ENCODE data around the gene TMEM237.

The TMEM237 gene

DNA sequence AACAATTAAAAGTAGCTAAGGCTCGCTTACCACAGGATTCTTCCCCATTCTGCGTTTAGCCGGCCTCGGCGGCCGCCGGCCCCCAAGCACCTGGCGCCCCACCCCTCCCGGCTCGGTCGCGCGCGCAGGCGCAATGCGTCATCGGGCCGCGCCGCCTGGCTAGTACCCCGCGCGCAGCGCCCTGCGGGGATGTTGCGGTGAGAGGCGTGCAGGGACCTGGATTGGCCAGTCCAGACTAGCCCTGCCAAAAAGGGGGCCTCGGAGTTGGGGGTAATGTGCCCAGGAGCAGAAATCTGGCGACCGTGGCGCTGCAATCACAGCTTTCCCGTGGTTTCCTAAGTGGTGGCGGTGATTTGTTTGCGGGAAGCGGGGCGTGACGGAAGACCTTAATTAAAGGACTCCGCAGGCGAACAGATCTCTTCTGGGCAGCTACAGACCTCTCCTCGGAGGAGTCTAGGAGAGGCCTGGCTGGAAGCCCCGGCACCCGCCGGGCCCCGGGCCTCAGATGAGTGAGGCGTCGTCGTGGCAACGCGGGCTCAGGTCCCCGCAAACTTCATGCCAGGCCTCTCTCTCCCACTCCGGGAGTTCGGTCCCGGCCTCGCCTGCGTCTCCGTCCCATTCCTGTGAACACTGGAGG is 606 bp downstream of the TMEM237 start:
- peak; percentile 9 for DNase-seq (ENCODE audit: low read depth, low spot score)

GRCh38 chr2:201642086-201642578 is 1.2 kb downstream of the TMEM237 start:
- peak; percentile 28 for DNase-seq (ENCODE audit: low read depth, low spot score)

- DNase-seq (ENCODE audit: low read depth, low spot score): no peak
These were observed 4.1 kb downstream of the TMEM237 start for GRCh38 chr2:201639205-201639604.

- DNase-seq (ENCODE audit: low read depth, low spot score): no peak
These were observed 5.0 kb downstream of the TMEM237 start for GRCh38 chr2:201638326-201638725.

GRCh38 chr2:201633661-201634249 is 9.5 kb downstream of the TMEM237 start:
- DNase-seq (ENCODE audit: low read depth, low spot score): no peak

DNA sequence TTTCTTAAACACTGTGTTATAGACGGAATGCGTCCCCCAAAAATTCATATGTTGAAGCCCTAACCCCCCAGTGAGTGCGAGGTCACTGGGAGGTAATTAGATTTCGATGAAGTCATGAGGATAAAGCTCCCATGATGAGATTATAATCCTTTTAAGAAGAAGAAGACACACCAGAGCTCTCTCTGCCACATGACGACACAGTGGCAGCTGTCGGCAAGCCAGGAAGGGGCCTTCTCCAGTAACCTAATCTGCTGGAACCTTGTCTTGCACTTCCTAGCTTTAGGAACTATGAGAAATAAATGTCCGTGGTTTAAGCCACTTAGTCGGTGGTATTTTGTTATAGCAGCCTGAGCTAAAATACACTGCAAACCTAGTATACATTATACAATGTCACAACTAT is 12.3 kb downstream of the TMEM237 start:
- DNase-seq (ENCODE audit: low read depth, low spot score): no peak

DNA sequence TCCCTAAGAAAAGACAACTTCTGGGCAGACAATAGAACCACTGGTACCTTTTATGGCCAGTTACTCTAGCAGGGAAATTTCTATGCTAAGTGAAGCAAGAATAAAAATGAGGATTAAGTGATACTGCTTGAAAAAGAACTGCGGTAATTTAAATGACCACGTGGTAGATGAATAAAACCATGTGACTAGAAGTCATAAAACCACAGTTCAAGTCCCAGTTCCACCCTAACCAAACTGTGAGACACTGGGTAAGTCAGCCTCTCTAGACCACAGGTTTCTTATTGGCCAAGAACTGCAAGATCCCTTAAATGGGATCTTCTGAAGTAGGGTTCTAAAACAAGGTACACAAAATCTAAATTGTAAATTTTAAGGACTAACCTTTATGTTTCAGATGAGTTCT is 12.7 kb downstream of the TMEM237 start:
- no peak for DNase-seq (ENCODE audit: low read depth, low spot score)

DNA sequence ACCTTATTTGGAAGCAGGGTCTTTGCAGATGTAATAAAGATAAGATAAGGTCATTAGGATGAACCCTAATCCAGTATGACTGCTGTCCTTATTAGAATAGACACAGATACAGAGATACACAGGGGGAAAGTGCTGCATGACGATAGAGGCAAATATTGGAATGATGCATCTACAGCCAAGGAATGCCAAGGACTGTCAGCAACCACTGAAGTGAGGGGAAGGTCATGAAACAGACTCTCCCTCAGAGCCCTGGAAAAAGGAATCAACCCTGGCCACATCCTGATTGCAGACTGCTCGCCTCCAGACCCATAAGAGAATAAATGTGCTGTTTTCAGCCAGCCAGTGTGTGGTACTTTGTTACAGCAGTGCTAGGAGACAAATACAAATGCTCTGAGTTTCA is 14.8 kb downstream of the TMEM237 start:
- DNase-seq (ENCODE audit: low read depth, low spot score): no peak

DNA sequence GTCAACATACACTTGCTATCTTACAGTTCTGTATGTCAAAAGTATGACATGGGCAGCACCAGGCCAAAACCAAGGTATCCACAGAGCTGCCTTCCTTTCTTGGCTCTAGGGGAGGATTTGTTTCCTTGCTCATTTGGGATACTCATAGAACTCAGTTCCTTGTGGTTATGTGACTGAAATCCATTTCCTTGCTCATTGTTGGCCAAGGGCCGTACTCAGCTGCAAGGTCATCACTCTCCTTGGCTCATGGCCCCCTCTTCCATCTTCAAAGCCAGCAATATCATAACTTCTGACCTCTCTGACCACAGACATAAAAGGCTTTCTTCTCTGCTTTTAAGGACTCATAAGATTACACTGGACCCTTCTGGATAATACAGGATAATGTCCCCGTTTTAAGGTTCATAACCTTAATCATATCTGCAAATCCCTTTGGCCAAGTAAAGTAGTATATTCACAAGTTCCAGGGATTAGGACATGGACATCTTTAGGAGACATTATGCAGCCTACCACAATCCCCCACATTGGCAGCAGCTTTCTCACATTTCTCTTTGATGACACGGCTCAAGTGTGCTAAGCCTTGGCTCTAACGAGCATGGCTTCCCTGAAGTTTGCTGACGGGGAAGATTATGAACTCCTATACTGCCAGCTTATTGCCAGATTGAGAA is 20.9 kb downstream of the TMEM237 start:
- DNase-seq (ENCODE audit: low read depth, low spot score): no peak

GRCh38 chr2:201621293-201621999 is 21.9 kb downstream of the TMEM237 start:
- DNase-seq (ENCODE audit: low read depth, low spot score): no peak

DNA sequence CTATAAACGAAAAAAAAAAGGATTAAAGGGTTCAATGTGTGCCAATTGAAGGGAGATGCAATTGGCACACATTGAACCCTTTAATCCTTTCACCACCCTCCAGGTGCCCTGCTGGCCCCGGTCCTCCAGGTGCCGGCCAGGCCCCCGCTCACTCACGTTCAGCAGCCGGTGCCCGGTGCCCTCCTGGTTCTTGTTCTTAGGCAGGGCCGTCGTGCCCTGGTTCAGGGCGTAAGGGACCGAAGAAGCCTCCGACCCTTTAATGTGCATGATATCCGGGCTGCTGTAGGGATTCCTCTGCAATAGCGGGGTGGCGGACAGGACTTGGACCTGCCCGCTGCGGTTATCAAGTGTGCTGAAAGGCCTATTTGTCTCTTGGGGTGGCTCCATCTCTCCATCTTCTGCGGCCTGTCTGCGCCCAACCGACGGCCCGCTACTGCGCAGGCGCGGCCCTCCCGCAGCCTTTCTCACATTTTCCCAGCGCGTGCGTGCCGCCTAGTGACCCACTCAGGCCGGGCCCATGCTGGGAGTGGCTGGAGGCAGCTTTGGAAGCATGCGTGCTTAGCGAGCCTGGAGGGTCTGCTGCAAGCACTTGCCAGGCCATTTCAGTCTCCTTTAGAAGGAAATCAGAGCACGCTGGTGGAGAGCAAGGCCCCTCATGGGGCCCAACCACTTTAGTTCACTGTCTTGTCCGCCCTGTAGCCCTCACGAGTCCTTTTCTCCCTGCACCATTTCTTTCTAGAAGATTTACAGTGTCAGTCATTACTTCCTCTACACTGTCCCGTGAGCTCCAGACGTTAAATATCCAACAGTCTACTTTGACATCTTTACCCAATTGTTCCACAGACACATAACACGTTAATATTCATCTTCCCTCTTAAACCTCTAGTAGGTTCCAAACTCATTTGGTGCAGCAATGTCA is 24.3 kb downstream of the TMEM237 start:
- DNase-seq (ENCODE audit: low read depth, low spot score): no peak

DNA sequence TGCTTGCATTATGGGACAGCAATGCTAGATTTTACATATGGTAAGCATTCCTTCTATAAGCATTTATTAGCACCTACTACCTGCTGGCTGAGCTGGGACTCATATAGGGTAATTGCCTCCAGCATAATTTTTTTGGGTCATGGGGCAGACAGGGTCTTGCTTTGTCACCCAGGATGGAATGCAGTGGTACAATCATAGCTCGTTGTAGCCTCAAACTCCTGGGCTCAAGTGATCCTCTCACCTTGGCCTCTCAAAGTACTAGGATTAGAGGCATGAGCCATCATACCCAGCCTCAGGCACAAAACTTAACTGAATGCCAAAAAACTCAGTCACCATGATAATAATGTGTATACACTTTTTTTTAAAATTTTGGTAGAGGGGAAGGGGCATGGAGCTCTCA is 35.3 kb downstream of the TMEM237 start:
- DNase-seq (ENCODE audit: low read depth, low spot score): no peak

- no peak for DNase-seq (ENCODE audit: low read depth, low spot score)
These were observed 35.7 kb downstream of the TMEM237 start for GRCh38 chr2:201607568-201607967.

- no peak for DNase-seq (ENCODE audit: low read depth, low spot score)
These were observed 42.4 kb downstream of the TMEM237 start for GRCh38 chr2:201600906-201601305.

GRCh38 chr2:201597397-201597796 is 45.9 kb downstream of the TMEM237 start:
- DNase-seq (ENCODE audit: low read depth, low spot score): no peak

- no peak for DNase-seq (ENCODE audit: low read depth, low spot score)
These were observed 62.8 kb downstream of the TMEM237 start for GRCh38 chr2:201580486-201580885.

- no peak for DNase-seq (ENCODE audit: low read depth, low spot score)
These were observed 63.8 kb downstream of the TMEM237 start for GRCh38 chr2:201579536-201579935.

DNA sequence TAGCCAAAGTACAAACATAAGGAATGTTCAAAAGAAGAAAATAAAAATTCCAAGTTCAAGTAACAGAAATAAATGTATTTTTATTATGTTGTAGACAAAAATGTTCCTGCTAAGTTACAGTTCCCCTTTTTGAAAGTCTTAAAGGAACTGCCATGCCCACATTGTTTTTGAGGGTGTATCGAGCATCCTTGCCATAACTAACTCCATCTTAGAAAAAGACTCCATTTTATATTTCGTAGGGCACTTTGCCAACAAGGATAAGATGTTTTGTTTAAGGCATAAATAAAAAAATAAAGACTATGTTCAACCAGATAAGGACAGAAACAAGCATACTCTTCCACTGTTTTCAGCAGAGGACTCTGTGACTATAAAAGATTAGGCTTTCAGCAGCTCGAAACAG is 67.3 kb downstream of the TMEM237 start:
- no peak for DNase-seq (ENCODE audit: low read depth, low spot score)

- DNase-seq (ENCODE audit: low read depth, low spot score): no peak
These were observed 68.5 kb downstream of the TMEM237 start for GRCh38 chr2:201574766-201575165.

- no peak for DNase-seq (ENCODE audit: low read depth, low spot score)
These were observed 70.3 kb downstream of the TMEM237 start for GRCh38 chr2:201572846-201573508.

Measured in iPS DF 19.7 (cell line).